Endodermal cell (in vitro differentiated cells): ENCODE results near the gene PLA2G4A. TPM values are rescaled to one million over a fixed set of nuclear protein-coding genes. Genes with fewer than 3 reads are reported as not detected.

ENCODE experiments used
- DNase-seq: peaks from one replicate; pipeline ENCODE4 v3.0.0-alpha.2; 2017
- H3K27ac ChIP-seq: 2 replicates; pipeline ENCODE4 v1.5.1; 2013; ENCODE audit warnings: mild to moderate bottlenecking, low read depth, low read length, moderate library complexity
- H3K27me3 ChIP-seq: 2 replicates; pipeline ENCODE4 v1.6.1; 2013; ENCODE audit warnings: mild to moderate bottlenecking, low read length, moderate library complexity; ENCODE audit not compliant: insufficient read depth, control insufficient read depth, poor library complexity, severe bottlenecking
- H3K36me3 ChIP-seq: 2 replicates; pipeline ENCODE4 v1.7.0; 2013; ENCODE audit warnings: mild to moderate bottlenecking, low read length, moderate library complexity; ENCODE audit not compliant: control insufficient read depth, insufficient read depth
- H3K4me1 ChIP-seq: one replicate; pipeline ENCODE4 v1.7.0; 2013; ENCODE audit warnings: low read length; ENCODE audit not compliant: control insufficient read depth, insufficient read depth
- H3K4me3 ChIP-seq: 2 replicates; pipeline ENCODE4 v1.5.1; 2013; ENCODE audit warnings: mild to moderate bottlenecking, low read length, moderate library complexity
- H3K9ac ChIP-seq: 2 replicates; pipeline ENCODE4 v1.6.1; 2013; ENCODE audit warnings: mild to moderate bottlenecking, low read length, moderate library complexity; ENCODE audit not compliant: poor library complexity, severe bottlenecking; ENCODE audit errors: extremely low read depth
- H3K9me3 ChIP-seq: 2 replicates; pipeline ENCODE4 v1.6.1; 2013; ENCODE audit warnings: mild to moderate bottlenecking, low read length, moderate library complexity; ENCODE audit not compliant: control insufficient read depth
- H3K27ac Mint-ChIP-seq: 2 replicates; pipeline ENCODE4 v1.8.0; 2020; ENCODE audit warnings: mixed read lengths
- H3K27me3 Mint-ChIP-seq: 2 replicates; pipeline ENCODE4 v1.8.0; 2021; ENCODE audit warnings: mild to moderate bottlenecking, mixed read lengths; ENCODE audit not compliant: insufficient read depth
- H3K36me3 Mint-ChIP-seq: 2 replicates; pipeline ENCODE4 v1.8.0; 2020; ENCODE audit warnings: low read depth, mixed read lengths
- H3K4me1 Mint-ChIP-seq: 2 replicates; pipeline ENCODE4 v1.8.0; 2020; ENCODE audit warnings: mixed read lengths
- H3K4me3 Mint-ChIP-seq: 2 replicates; pipeline ENCODE4 v1.8.0; 2020; ENCODE audit warnings: mild to moderate bottlenecking, moderate library complexity, mixed read lengths
- H3K9me3 Mint-ChIP-seq: 2 replicates; pipeline ENCODE4 v1.8.0; 2020; ENCODE audit warnings: mild to moderate bottlenecking, mixed read lengths
- CTCF ChIP-seq: fragments of 200-600 bp; sonication (generic); conservative IDR thresholded peaks from 2 replicates; pipeline ENCODE4 v1.5.0; 2021; ENCODE audit warnings: antibody characterized with exemption, mild to moderate bottlenecking
- WGBS, 2 experiments: methylation state at CpG; one replicate each; pipeline versions ENCODE4 v1.1.5 to v1.1.7; 2013; ENCODE audit warnings: missing lambda C conversion rate in 2 of 2, mixed read lengths in 1 of 2; ENCODE audit not compliant: insufficient coverage in 1 of 2, insufficient read length in 1 of 2; 5-methylcytosine and 5-hydroxymethylcytosine counted together
- total RNA-seq, 2 donors: library from RNA; stranded (reverse); fragmentation: NEBNext Ultra II Directional in 1 of 2; extraction: Animal tissue kit (Norgen Biotek cat#: 25700) in 1 of 2; gene quantifications; 2 replicates in 1 of 2; 3 replicates in 1 of 2; pipeline ENCODE4 v1.2.1, GENCODE V29; 2021

The PLA2G4A gene
- total RNA-seq, 2 donors from 2014 or later, result 0.35 to 1.2 TPM

- no peak for TF ChIP-seq CTCF
Observed at GRCh38 chr1:186896211-186896610, 67.5 kb downstream of the PLA2G4A start.

GRCh38 chr1:186897008-186897407, 68.3 kb downstream of the PLA2G4A start:
- no peaks in the 10 kb centered on the region for H3K36me3 ChIP-seq
- no peak overlapping the region for H3K9ac ChIP-seq
- H3K4me1 Mint-ChIP-seq, result peaks cover 7% of the 10 kb centered on the region
- no peak overlapping the region for H3K4me3 Mint-ChIP-seq
- H3K27ac ChIP-seq, result no peak overlapping the region
- H3K36me3 Mint-ChIP-seq, result no peaks in the 10 kb centered on the region
- WGBS, 2 experiments, result 40 to 84% methylated on average over 1 to 3 of the region's 3 CpGs
- H3K27ac Mint-ChIP-seq, result no peak overlapping the region
- peaks cover 5% of the 10 kb centered on the region for H3K9me3 Mint-ChIP-seq
- H3K27me3 Mint-ChIP-seq, result no peaks in the 10 kb centered on the region
- DNase-seq, result no peak
- no peaks in the 10 kb centered on the region for H3K4me1 ChIP-seq
- H3K9me3 ChIP-seq, result peaks cover 15% of the 10 kb centered on the region
- TF ChIP-seq CTCF, result no peak
- H3K4me3 ChIP-seq, result no peak overlapping the region
- H3K27me3 ChIP-seq, result no peaks in the 10 kb centered on the region

More at GRCh38 chr1:186896211-186896610, 67.5 kb downstream of the PLA2G4A start:
- Histone ChIP-seq H3K4me1 (peaks cover 3% of the 10 kb centered on the region), H3K4me3 (no peak overlapping the region), H3K9me3 (peaks cover 7% of the 10 kb centered on the region), H3K27ac (no peak overlapping the region), H3K27me3 (no peaks in the 10 kb centered on the region), H3K36me3 (no peaks in the 10 kb centered on the region), H3K9ac (no peak overlapping the region)
- Mint-ChIP-seq H3K4me3 (no peak overlapping the region), H3K27me3 (no peaks in the 10 kb centered on the region), H3K36me3 (no peaks in the 10 kb centered on the region), H3K9me3 (no peaks in the 10 kb centered on the region), H3K4me1 (peaks cover 7% of the 10 kb centered on the region), H3K27ac (no peak overlapping the region)
- 94 to 100% methylated on average over 1 of the region's 1 CpG for WGBS, 2 experiments
- DNase-seq, result no peak

- Histone ChIP-seq H3K9ac (no peak overlapping the region), H3K4me3 (no peak overlapping the region), H3K9me3 (peaks cover 24% of the 10 kb centered on the region), H3K27me3 (no peaks in the 10 kb centered on the region), H3K27ac (no peak overlapping the region), H3K36me3 (no peaks in the 10 kb centered on the region), H3K4me1 (no peaks in the 10 kb centered on the region)
- Mint-ChIP-seq H3K36me3 (peaks cover 4% of the 10 kb centered on the region), H3K27me3 (no peaks in the 10 kb centered on the region), H3K4me1 (peaks cover 6% of the 10 kb centered on the region), H3K4me3 (no peak overlapping the region), H3K27ac (no peak overlapping the region), H3K9me3 (peaks cover 11% of the 10 kb centered on the region)
- WGBS, 2 experiments, result 91 to 93% methylated on average over 2 to 3 of the region's 3 CpGs
- no peak for DNase-seq
- TF ChIP-seq CTCF, result no peak
Observed at GRCh38 chr1:186899577-186899976, 70.8 kb downstream of the PLA2G4A start.
